ENCODE results near the gene GAB2. TPM values are rescaled to one million over a fixed set of nuclear protein-coding genes. Genes with fewer than 3 reads are reported as not detected.

Gene GAB2
- total RNA-seq, 1 experiment from 2014 or later, result 4.2 TPM

- intact Hi-C loops (cut with micrococcal nuclease), result no loop called here
- no TSS peak for BruUV-seq (replicated peaks)
- H3K4me3 Mint-ChIP-seq (ENCODE audit: unreplicated experiment), result no peak overlapping the region
- TF ChIP-seq CTCF (IDR thresholded peaks at IDR 0.05; ENCODE audit: unreplicated experiment), result no peak
- ChIA-PET POLR2A (interaction anchor here (0.6 kb wide), 1 partner anchor 44 kb away, joined by 3 read pairs; no protein-coding TSS in a partner anchor), CTCF (no interaction called here)
- no peak overlapping the region for H3K27ac Mint-ChIP-seq (ENCODE audit: low read depth, unreplicated experiment)
- no peaks in the 10 kb centered on the region for H3K27me3 Mint-ChIP-seq (ENCODE audit: insufficient read depth, unreplicated experiment)
- H3K9me3 Mint-ChIP-seq (ENCODE audit: unreplicated experiment), result no peaks in the 10 kb centered on the region
- DNase-seq (ENCODE audit: unreplicated experiment), result no peak
- no peaks in the 10 kb centered on the region for H3K36me3 Mint-ChIP-seq (ENCODE audit: insufficient read depth, unreplicated experiment)
- H3K4me1 Mint-ChIP-seq (ENCODE audit: insufficient read depth, unreplicated experiment), result peaks cover 11% of the 10 kb centered on the region
Measured at GRCh38 chr11:78344676-78345075, 72.9 kb downstream of the GAB2 start.

GRCh38 chr11:78344094-78344493 is 73.5 kb downstream of the GAB2 start:
- Mint-ChIP-seq H3K27ac (ENCODE audit: low read depth, unreplicated experiment) (no peak overlapping the region), H3K4me1 (ENCODE audit: insufficient read depth, unreplicated experiment) (peaks cover 11% of the 10 kb centered on the region), H3K27me3 (ENCODE audit: insufficient read depth, unreplicated experiment) (no peaks in the 10 kb centered on the region), H3K4me3 (ENCODE audit: unreplicated experiment) (no peak overlapping the region), H3K36me3 (ENCODE audit: insufficient read depth, unreplicated experiment) (no peaks in the 10 kb centered on the region), H3K9me3 (ENCODE audit: unreplicated experiment) (no peaks in the 10 kb centered on the region)
- intact Hi-C loops (cut with micrococcal nuclease), result no loop called here
- ChIA-PET POLR2A (no interaction called here), CTCF (interaction anchor here (0.7 kb wide), 1 partner anchor 15 kb away, joined by 5 read pairs; no protein-coding TSS in a partner anchor)
- TF ChIP-seq CTCF (IDR thresholded peaks at IDR 0.05; ENCODE audit: unreplicated experiment), result no peak
- DNase-seq (ENCODE audit: unreplicated experiment), result no peak
- BruUV-seq (replicated peaks), result no TSS peak

- no TSS peak for BruUV-seq (replicated peaks)
- no peaks in the 10 kb centered on the region for H3K27me3 Mint-ChIP-seq (ENCODE audit: insufficient read depth, unreplicated experiment)
- H3K4me1 Mint-ChIP-seq (ENCODE audit: insufficient read depth, unreplicated experiment), result peaks cover 5% of the 10 kb centered on the region
- POLR2A ChIA-PET, result no interaction called here
- intact Hi-C loops (cut with micrococcal nuclease), result no loop called here
- no peak overlapping the region for H3K4me3 Mint-ChIP-seq (ENCODE audit: unreplicated experiment)
- CTCF ChIA-PET, result interaction anchor here (1.0 kb wide), 1 partner anchor 221 kb away, joined by 4 read pairs; no protein-coding TSS in a partner anchor
- H3K36me3 Mint-ChIP-seq (ENCODE audit: insufficient read depth, unreplicated experiment), result no peaks in the 10 kb centered on the region
- TF ChIP-seq CTCF (IDR thresholded peaks at IDR 0.05; ENCODE audit: unreplicated experiment), result no peak
- DNase-seq (ENCODE audit: unreplicated experiment), result no peak
- H3K27ac Mint-ChIP-seq (ENCODE audit: low read depth, unreplicated experiment), result no peak overlapping the region
- no peaks in the 10 kb centered on the region for H3K9me3 Mint-ChIP-seq (ENCODE audit: unreplicated experiment)
Measured at GRCh38 chr11:78343303-78343702, 74.3 kb downstream of the GAB2 start.

GRCh38 chr11:78341841-78342240 is 75.8 kb downstream of the GAB2 start:
- Mint-ChIP-seq H3K9me3 (ENCODE audit: unreplicated experiment) (no peaks in the 10 kb centered on the region), H3K36me3 (ENCODE audit: insufficient read depth, unreplicated experiment) (no peaks in the 10 kb centered on the region), H3K27ac (ENCODE audit: low read depth, unreplicated experiment) (no peak overlapping the region), H3K27me3 (ENCODE audit: insufficient read depth, unreplicated experiment) (no peaks in the 10 kb centered on the region), H3K4me3 (ENCODE audit: unreplicated experiment) (no peak overlapping the region), H3K4me1 (ENCODE audit: insufficient read depth, unreplicated experiment) (peaks cover 5% of the 10 kb centered on the region)
- intact Hi-C loops (cut with micrococcal nuclease), result no loop called here
- no peak for DNase-seq (ENCODE audit: unreplicated experiment)
- no peak for TF ChIP-seq CTCF (IDR thresholded peaks at IDR 0.05; ENCODE audit: unreplicated experiment)
- CTCF ChIA-PET, result no interaction called here
- no TSS peak for BruUV-seq (replicated peaks)
- POLR2A ChIA-PET, result no interaction called here
